ENCODE data around the gene MIGA1. TPM values are rescaled to one million over a fixed set of nuclear protein-coding genes. Genes with fewer than 3 reads are reported as not detected.

Gene MIGA1
- total and polyA plus RNA-seq, 2 of the 4 experiments (the other 2 are of a cell fraction): 5.7 to 16.3 TPM

GRCh38 chr1:77756052-77756754 is 23.2 kb upstream of the MIGA1 start:
- intact Hi-C loops (cut with micrococcal nuclease) (no loop called here), dilution Hi-C loops (cut with HindIII; ENCODE audit: low sequenced_read_pairs, unreplicated experiment) (no loop called here), in situ Hi-C loops (cut with MboI; ENCODE audit: low sequenced_read_pairs) (no loop called here)
- Histone ChIP-seq H2AK5ac (ENCODE audit: low read depth, low read length) (no peak overlapping the region), H3K27ac (ENCODE audit: insufficient read depth, low read length) (no peak overlapping the region), H3K14ac (replicated peaks; ENCODE audit: low read depth, low read length) (no peak overlapping the region), H3K4me3 (ENCODE audit: insufficient read depth, low read depth, low read length) (no peak overlapping the region), H2BK120ac (ENCODE audit: low read depth, low read length) (no peak overlapping the region), H4K20me1 (ENCODE audit: insufficient read depth, low read length) (peaks cover 39% of the 10 kb centered on the region), H3K9me3 (ENCODE audit: control insufficient read depth, insufficient read depth, low read length) (no peaks in the 10 kb centered on the region), H2BK20ac (ENCODE audit: low read depth, low read length) (no peak overlapping the region), H4K91ac (ENCODE audit: insufficient read depth, low read depth, low read length) (no peak overlapping the region), H3K23ac (ENCODE audit: low read depth, low read length) (peak overlapping the region; percentile 18; the same call in 1 of the 2 replicates), H4K8ac (ENCODE audit: low read depth in 2 of 2, low read length in 2 of 2) (no peak overlapping the region), H3K27me3 (ENCODE audit: control insufficient read depth, insufficient read depth, low read length) (no peaks in the 10 kb centered on the region), H3K56ac (ENCODE audit: extremely low read depth, insufficient read depth, low read length) (no peak overlapping the region), H3K4me2 (ENCODE audit: low read depth, low read length) (peak overlapping the region; percentile 35; the same call in 1 of the 2 replicates), H2AK9ac (replicated peaks; ENCODE audit: low read depth, low read length, poor library complexity) (no peak overlapping the region), H3K9ac (ENCODE audit: low read depth, low read length) (no peak overlapping the region), H3K4ac (ENCODE audit: low read depth, low read length) (no peak overlapping the region), H3K4me1 (ENCODE audit: control insufficient read depth, insufficient read depth, low read length) (peaks cover 4% of the 10 kb centered on the region), H3K9me1 (ENCODE audit: insufficient read depth, low read length) (peaks cover 3% of the 10 kb centered on the region; the same call in 1 of the 2 replicates), H3K79me1 (ENCODE audit: low read depth in 1 of 2, low read length in 2 of 2) (peaks cover 9 to 58% of the 10 kb centered on the region in 2 experiments; a peak in 2 of 4 replicates), H2BK5ac (ENCODE audit: low read depth, low read length, poor library complexity, severe bottlenecking) (no peak overlapping the region), H3K36me3 (ENCODE audit: control insufficient read depth, insufficient read depth, low read length) (no peaks in the 10 kb centered on the region), H3K18ac (ENCODE audit: low read depth, low read length) (no peak overlapping the region), H2BK15ac (ENCODE audit: low read depth, low read length) (no peak overlapping the region), H4K5ac (ENCODE audit: low read depth, low read length) (no peak overlapping the region), H2AFZ (replicated peaks; ENCODE audit: low read length, poor library complexity) (no peak overlapping the region)
- CTCF ChIA-PET: no interaction called here
- DNase-seq (no peak), ATAC-seq (ENCODE audit: low read depth) (no peak)
- no TSS peak for BruUV-seq (replicated peaks)
- TF ChIP-seq ELK1 (IDR thresholded peaks at IDR 0.05; ENCODE audit: borderline replicate concordance, low read depth, low read length): no peak
- no peak for TF ChIP-seq USF2 (IDR thresholded peaks at IDR 0.05; ENCODE audit: low read depth, low read length)
- TF ChIP-seq MAZ (IDR thresholded peaks at IDR 0.05; ENCODE audit: borderline replicate concordance, low read depth, low read length): no peak
- TF ChIP-seq MAFK (IDR thresholded peaks at IDR 0.05; ENCODE audit: low read depth, low read length): no peak
- no peak for TF ChIP-seq RAD21 (IDR thresholded peaks at IDR 0.05; ENCODE audit: low read length)
- TF ChIP-seq CTCF (conservative IDR thresholded peaks at IDR 0.05; ENCODE audit: low read depth, low read length): no peak
- WGBS, 2 experiments (ENCODE audit: extremely low coverage in 2 of 2, insufficient read length in 1 of 2): 100% methylated on average over 1 of the region's 1 CpG; no CpG with 5 or more reads in 1 of the 2 experiments
- POLR2A ChIA-PET (ENCODE audit: unreplicated experiment): no interaction called here

Data from IMR-90 (cell line).